Sigmoid colon (tissue), 4 donors: ENCODE results near the gene WDR73.

Experiments
- EP300 ChIP-seq, 4 donors: sonication (generic); formaldehyde crosslinking; IDR thresholded peaks; one replicate each; pipeline ENCODE4 v1.6.1; 2017; ENCODE audit warnings: antibody characterized with exemption in 4 of 4
- POLR2A ChIP-seq, 2 donors: fragments of 450-650 bp; IDR thresholded peaks; one replicate each; pipeline ENCODE4 v1.6.1; 2016; ENCODE audit warnings: antibody characterized with exemption in 2 of 2, mild to moderate bottlenecking in 2 of 2, moderate library complexity in 2 of 2
- POLR2AphosphoS5 ChIP-seq, 4 donors: sonication (generic); formaldehyde crosslinking; IDR thresholded peaks; one replicate each; pipeline ENCODE4 v1.6.1; 2017; ENCODE audit warnings: antibody characterized with exemption in 4 of 4
- TF ChIP-seq, protein P1 (sequence below), 4 experiments: fragments of 450-650 bp in 3 of 4; fragments of 200-600 bp in 1 of 4; IDR thresholded peaks; one replicate each; pipeline ENCODE4 v1.5.1; 2016 to 2019; ENCODE audit warnings: antibody characterized with exemption in 4 of 4, mild to moderate bottlenecking in 3 of 4, moderate library complexity in 2 of 4

DNA sequence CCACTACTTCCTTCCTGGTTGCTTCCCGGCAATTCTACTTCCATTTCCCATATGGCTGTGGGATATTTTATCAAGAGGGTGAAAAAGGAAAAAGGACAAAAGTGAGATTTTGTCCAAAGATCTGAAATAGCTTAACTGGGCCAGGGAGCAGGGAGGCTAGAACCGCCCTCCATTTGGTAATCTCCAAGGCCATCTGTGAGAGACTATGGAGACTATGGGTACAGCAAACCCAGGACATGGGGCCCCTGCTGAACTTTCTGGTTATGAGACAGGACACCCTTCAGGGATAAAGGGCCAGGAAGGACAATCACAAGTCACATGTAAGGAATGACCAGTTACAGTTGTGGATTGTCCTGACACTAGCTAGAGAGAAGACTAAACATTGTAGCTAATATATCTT is 29.0 kb downstream of the WDR73 start:
- TF ChIP-seq, protein P1, sequence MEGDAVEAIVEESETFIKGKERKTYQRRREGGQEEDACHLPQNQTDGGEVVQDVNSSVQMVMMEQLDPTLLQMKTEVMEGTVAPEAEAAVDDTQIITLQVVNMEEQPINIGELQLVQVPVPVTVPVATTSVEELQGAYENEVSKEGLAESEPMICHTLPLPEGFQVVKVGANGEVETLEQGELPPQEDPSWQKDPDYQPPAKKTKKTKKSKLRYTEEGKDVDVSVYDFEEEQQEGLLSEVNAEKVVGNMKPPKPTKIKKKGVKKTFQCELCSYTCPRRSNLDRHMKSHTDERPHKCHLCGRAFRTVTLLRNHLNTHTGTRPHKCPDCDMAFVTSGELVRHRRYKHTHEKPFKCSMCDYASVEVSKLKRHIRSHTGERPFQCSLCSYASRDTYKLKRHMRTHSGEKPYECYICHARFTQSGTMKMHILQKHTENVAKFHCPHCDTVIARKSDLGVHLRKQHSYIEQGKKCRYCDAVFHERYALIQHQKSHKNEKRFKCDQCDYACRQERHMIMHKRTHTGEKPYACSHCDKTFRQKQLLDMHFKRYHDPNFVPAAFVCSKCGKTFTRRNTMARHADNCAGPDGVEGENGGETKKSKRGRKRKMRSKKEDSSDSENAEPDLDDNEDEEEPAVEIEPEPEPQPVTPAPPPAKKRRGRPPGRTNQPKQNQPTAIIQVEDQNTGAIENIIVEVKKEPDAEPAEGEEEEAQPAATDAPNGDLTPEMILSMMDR (IDR thresholded peaks at IDR 0.05): no peak
- no peak for TF ChIP-seq POLR2AphosphoS5 (IDR thresholded peaks at IDR 0.05)
- TF ChIP-seq POLR2A (IDR thresholded peaks at IDR 0.05): no peak
- TF ChIP-seq EP300 (IDR thresholded peaks at IDR 0.05): no peak
